Endothelial cell of umbilical vein (primary cell): ENCODE measurements around the gene SLCO3A1.

ENCODE experiments used
- CTCF ChIP-seq, 2 donors: IDR thresholded peaks; 1 replicate in 1 of 2; 2 replicates in 1 of 2; pipeline ENCODE4 v1.5.1; 2011; ENCODE audit warnings: low read length in 2 of 2, mild to moderate bottlenecking in 2 of 2, moderate library complexity in 2 of 2, control low read depth in 1 of 2, inconsistent platforms in 1 of 2, low read depth in 1 of 2; ENCODE audit not compliant: insufficient read depth in 1 of 2; ENCODE audit errors: extremely low read depth in 1 of 2
- EZH2 ChIP-seq: IDR thresholded peaks from 2 replicates; pipeline ENCODE4 v1.6.1; 2012; ENCODE audit warnings: borderline replicate concordance, low read depth, mild to moderate bottlenecking, moderate library complexity, low read length, inconsistent platforms; ENCODE audit not compliant: severe bottlenecking
- FOS ChIP-seq: IDR thresholded peaks from 2 replicates; pipeline ENCODE4 v1.6.1; 2011; ENCODE audit warnings: mild to moderate bottlenecking, low read length, moderate library complexity, borderline replicate concordance; ENCODE audit not compliant: insufficient read depth
- GATA2 ChIP-seq: IDR thresholded peaks from 2 replicates; pipeline ENCODE4 v1.7.0; 2011; ENCODE audit warnings: low read depth, mild to moderate bottlenecking, moderate library complexity, mixed read lengths, low read length; ENCODE audit not compliant: insufficient read length, insufficient read depth
- JUN ChIP-seq: IDR thresholded peaks from 2 replicates; pipeline ENCODE4 v1.6.1; 2011; ENCODE audit warnings: borderline replicate concordance, low read depth; ENCODE audit not compliant: insufficient read length, insufficient read depth
- MAX ChIP-seq: IDR thresholded peaks from 2 replicates; pipeline ENCODE4 v1.6.1; 2011; ENCODE audit not compliant: insufficient read depth, insufficient read length
- MYC ChIP-seq: IDR thresholded peaks from one replicate; pipeline ENCODE4 v1.6.1; 2011; ENCODE audit warnings: mild to moderate bottlenecking, low read depth, low read length
- POLR2A ChIP-seq: IDR thresholded peaks from 2 replicates; pipeline ENCODE4 v1.6.1; 2012; ENCODE audit warnings: low read depth, mild to moderate bottlenecking, control low read depth, low read length
- POLR2AphosphoS5 ChIP-seq: IDR thresholded peaks from 2 replicates; pipeline ENCODE4 v1.6.1; 2012; ENCODE audit warnings: low read depth, mild to moderate bottlenecking, control low read depth, low read length, moderate library complexity; ENCODE audit not compliant: insufficient read depth

- TF ChIP-seq CTCF (IDR thresholded peaks at IDR 0.05; ENCODE audit: extremely low read depth in 1 of 2, insufficient read depth in 1 of 2, low read depth in 1 of 2, low read length in 2 of 2) (no peak), EZH2 (no peak), POLR2AphosphoS5 (no peak), MYC (no peak), POLR2A (no peak), MAX (no peak), JUN (no peak), FOS (no peak), GATA2 (no peak)
Measured at GRCh38 chr15:91949361-91949760, 95.9 kb downstream of the SLCO3A1 start.
